A549 treated with AZD9567 at 1 μM for 4 hours (cell line): Measurements from ENCODE around the gene SHISA3. TPM values are rescaled to one million over a fixed set of nuclear protein-coding genes. Genes with fewer than 3 reads are reported as not detected.

ENCODE experiments used
- total RNA-seq: library from RNA; stranded (reverse); fragments of 200-300 nt; extraction: Qiagen RNA extraction; gene quantifications from 5 replicates; pipeline ENCODE4 v1.2.3, GENCODE V29; 2022; ENCODE audit not compliant: insufficient read depth

Gene SHISA3
- 0.05 TPM in 1 of 5 replicates, not detected in the others for total RNA-seq

DNA sequence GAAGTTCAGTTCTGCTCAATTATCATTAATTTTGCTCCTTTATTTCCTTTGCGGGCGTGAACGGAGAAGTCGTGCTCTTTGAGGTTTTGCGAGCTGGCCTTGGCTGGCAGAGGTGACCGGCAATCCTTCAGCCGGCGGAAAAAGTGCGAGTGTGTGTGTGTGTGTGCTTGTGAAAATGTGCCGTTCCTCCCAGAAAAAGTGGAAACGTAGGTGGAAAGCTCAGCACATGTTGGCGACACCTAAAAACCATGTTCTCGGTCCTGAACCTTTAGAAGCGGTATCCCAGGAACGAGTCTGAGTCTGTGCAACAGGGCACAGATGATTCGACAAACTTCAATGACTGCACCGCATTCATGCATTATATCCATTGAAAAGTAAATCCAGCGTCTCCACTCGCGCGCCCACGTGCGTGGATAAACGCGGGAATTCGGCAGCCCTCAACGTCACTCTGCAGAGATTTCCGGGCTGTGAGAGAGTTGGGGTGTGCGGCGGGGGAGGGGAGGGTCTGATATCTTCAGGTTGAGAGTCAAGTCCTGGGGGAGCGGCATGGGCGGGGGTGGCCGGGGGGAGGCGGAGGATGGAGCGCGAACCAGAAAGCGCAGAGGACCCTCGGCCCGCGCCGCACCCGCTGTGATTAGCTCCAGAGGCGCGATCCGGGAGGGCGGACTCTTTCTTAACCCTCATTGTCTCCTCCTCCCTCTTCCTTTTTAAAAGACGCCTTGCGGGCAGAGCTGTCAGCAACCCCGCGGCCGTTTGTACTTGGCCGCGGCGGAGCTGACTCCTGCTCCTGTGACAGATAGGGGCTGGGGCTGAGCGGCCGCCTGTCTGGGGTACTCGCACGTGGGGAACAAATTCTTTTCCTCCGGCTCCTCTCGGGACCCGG, at the start of gene SHISA3:
Gene SHISA3, plus strand, starts transcription at position 737 of the 883 bp plus-strand sequence. CDS start 569 bp downstream, outside the sequence.

Other genes with a start within 250 kb of the SHISA3 start
- gene BEND4, start 244.8 kb upstream of the SHISA3 start, total RNA-seq, result 0.01 to 0.02 TPM (median 0.01 TPM) in 3 of 5 replicates, not detected in the others